AG09319 (cell line): Measurements from ENCODE around the gene THEM5.
"Not testable (repeated sequence)": the region's sequence is repeated elsewhere in the genome, so short reads cannot be mapped to it uniquely, and the experiment has no call there.

Experiments used
- DNase-seq: peaks from one replicate; pipeline ENCODE4 v3.0.0-alpha.2; 2010; ENCODE audit warnings: low read depth; ENCODE audit errors: extremely low read depth
- TF ChIP-seq, protein P1 (sequence below): IDR thresholded peaks from 2 replicates; pipeline ENCODE4 v1.5.1; 2011; ENCODE audit warnings: low read depth, mild to moderate bottlenecking, inconsistent platforms, low read length, moderate library complexity

The THEM5 gene

DNA sequence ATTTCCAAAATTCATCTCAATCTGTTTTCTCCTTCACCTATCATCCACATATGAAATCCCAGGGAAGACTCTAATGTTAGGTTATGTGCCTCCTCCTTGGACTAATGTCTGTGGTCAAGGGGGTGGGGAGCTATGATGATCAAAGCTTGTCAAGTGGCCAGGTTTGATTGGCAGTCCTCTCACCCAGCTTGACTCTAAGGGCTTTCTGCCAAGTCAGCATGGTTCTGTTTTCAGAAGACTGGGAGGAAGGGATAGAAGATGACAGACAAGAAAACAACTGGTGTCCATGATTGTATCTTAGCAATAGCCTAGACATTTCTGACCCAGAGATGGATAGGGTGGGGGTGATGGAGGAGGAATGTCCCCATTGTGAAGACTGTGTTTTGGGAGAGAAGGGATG, 9.1 kb upstream of the THEM5 start:
- DNase-seq, result no peak
- TF ChIP-seq, protein P1, sequence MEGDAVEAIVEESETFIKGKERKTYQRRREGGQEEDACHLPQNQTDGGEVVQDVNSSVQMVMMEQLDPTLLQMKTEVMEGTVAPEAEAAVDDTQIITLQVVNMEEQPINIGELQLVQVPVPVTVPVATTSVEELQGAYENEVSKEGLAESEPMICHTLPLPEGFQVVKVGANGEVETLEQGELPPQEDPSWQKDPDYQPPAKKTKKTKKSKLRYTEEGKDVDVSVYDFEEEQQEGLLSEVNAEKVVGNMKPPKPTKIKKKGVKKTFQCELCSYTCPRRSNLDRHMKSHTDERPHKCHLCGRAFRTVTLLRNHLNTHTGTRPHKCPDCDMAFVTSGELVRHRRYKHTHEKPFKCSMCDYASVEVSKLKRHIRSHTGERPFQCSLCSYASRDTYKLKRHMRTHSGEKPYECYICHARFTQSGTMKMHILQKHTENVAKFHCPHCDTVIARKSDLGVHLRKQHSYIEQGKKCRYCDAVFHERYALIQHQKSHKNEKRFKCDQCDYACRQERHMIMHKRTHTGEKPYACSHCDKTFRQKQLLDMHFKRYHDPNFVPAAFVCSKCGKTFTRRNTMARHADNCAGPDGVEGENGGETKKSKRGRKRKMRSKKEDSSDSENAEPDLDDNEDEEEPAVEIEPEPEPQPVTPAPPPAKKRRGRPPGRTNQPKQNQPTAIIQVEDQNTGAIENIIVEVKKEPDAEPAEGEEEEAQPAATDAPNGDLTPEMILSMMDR, result no peak

DNA sequence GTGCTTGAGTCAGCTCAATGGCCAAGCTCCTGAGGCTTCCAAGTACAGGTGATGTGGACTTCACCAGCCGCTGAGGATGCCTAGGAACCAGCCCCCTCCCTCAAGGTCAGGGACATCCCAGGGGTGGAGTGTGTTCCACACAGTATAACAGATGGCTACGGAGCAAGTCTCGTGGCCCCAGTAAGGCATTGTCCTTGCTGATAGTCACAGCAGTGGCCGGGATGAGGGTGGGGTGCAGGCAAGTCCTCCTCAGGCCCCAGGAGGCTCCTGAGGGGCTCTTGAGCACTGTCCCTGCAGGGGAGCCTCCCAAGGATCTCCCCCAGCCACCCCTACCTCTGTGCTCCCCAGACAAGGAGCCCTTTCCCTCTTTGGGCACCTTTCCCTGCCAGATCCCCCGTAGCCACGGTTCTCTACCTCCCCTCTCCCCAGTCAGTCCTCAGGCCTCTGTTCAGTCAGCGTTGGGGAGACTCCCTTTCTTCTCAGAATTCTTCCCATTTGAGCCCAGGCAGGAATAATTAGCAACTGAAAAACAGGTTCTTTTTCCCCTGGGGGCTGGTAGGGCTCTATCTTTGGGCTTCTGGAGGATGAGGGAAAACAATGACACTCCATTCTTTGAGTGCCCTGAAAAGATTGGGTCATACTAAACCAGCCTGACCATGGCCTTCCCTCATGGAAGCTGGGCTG, 7.1 kb upstream of the THEM5 start:
- no peak for DNase-seq
- TF ChIP-seq, protein P1, result no peak

DNA sequence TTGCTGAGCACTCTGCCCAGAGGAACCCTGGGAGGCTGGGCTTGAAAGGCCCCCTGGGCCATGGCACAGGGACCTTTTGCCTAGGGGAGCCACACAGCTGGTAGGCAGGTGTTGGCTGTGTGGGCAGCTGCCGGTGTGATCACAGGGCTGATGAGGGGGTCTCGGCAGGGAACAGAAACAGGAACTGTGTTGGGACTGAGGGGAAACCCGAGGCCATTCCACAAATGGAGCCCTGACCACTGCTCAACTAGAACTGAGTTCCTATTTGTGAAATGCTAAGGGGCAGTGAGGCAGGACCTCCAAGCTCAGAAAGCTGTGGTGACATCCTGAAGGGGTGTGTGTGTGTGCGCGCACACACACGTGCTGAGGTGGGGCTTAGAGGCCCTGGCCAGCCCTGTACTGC, 6.4 kb upstream of the THEM5 start:
- DNase-seq, result no peak
- TF ChIP-seq, protein P1, result no peak

DNA sequence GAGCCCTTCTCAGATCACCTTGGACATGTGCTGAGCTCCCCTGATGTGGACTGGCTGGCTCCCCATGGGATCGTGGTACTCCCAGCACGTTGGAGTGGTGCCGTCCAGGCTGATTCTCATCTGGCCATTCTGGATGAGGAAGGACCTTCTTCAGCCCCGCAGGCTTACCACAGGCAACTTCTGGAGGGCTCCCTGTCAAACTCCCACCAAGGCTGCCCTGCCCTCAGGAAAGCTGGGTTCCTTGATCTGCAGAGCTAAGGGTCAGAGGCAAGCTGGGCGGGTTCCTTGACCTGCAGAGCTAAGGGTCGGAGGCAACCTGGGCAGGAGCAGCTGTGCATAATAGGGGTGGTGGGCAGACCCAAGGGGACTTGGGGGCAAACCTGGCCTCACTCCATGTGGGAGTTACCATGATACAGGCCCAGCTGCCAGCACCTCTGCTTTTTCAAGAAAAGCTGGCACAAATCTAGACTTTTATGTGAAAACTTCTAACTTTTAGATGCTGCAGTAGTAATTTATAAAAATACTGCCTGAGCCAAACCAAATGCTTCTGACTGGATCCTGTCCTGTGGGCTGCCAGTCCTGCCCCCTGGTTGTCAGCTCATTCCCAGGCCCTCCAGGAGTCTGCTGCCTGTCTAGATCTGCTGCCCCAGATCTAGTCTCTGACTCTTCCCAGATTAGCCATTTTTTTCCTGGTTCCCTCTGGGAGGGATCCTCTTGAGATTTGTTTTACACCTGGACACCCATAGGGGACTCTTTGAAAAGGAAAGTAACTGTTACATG, 5.6 kb upstream of the THEM5 start:
- TF ChIP-seq, protein P1, result no peak
- DNase-seq, result no peak

DNA sequence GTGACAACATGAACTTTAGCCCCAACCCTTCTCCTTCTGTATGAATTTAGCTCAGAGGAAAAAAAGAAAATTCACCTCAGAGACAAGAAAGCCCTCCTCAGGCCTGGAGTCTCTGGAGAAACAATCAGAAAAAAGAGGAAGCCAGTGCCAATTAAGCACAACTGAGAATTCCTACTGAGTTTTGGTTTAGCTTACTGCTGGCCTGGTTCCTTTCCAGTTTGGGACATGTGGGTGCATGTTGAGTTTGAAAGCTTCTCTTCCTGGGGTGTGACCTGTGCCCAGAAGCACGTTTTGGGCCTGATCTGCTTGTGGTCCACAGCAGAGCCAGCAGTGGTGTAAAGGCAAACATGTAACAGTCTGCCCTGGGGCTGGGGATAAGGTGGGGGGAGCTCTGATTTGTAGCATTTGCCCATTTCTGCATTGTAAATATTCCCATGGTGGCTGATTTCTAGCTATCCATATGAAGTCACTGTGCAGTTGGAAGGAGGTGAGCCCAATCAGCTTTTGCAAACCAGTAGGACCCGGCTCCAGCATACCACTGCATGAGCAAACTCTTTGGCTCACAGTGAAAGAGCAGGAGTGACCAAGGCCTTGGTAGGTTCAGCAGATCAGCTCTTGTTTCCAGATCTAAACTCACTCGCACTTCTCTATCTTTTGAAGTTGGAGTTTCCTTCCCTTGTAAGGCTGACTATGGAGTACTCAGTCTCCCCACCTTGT, 4.7 kb upstream of the THEM5 start:
- DNase-seq, result no peak
- TF ChIP-seq, protein P1, result no peak

DNA sequence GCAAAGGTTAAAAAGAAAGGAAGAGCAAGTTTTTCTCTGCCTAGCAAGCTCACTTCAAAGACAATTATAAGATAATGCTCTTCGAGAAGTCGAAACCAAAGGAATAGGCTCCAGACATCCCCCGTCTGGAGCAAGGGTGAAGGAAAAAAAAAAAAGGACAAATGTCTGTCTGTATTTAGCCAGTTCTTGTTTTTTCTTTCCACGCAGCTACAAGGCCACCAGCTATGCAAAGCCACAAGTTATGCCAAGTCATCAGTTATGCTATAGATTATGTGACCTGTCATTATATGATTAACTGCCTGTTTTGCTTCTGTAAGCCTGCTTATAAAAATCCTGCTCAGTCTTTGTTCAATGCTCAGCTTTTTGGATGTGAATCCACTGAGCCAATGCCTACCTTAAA, 2.4 kb upstream of the THEM5 start:
- TF ChIP-seq, protein P1, result no peak
- no peak for DNase-seq

DNA sequence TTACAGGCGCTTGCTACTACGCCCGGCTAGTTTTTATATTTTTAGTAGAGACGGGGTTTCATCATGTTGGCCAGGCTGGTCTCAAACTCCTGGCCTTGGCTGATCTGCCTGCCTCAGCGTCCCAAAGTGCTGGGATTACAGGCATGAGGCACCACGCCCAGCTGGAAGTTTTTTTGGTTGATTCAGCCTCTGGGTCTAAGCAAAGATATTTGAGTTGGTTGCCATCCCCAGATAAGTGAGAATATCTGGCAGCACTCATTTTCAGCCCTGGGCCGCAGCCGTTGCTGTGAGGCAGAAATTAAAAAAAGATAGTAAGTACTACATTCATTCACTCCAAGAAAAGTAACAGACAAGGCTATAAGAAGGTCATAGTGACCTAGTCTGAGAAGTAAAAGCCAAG, 2.0 kb upstream of the THEM5 start:
- DNase-seq, result not testable (repeated sequence)
